GM12865 (cell line): ENCODE results near the gene COX6B1.

Experiments
- DNase-seq: peaks from one replicate; pipeline ENCODE4 v3.0.0; 2010; ENCODE audit warnings: low read depth
- H3K4me3 ChIP-seq: 2 replicates; pipeline ENCODE4 v1.5.1; 2011; ENCODE audit warnings: mild to moderate bottlenecking, low read depth, low read length, control low read depth
- CTCF ChIP-seq: IDR thresholded peaks from 2 replicates; pipeline ENCODE4 v1.5.1; 2011; ENCODE audit warnings: low read length, control low read depth, low read depth, inconsistent platforms; ENCODE audit not compliant: insufficient read depth; ENCODE audit errors: missing control alignments

Gene COX6B1

DNA sequence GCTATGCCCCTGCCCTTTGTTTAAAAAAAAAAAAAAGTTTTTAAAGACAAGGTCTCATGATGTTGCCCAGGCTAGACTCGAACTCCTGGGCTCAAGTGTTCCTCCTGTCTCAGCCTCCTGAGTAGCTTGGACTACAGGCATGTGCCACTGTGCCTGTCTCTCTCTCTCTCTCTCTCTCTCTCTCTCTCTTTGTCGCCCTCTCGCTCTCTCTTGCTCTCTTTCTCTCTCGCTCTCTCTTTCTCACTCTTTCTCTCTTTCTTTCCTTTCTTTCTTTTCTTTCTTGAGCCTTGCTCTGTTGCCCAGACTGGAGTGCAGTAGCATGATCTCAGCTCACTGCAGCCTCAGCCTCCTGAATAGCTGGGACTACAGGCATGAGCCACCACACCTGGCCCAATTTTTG is 7.5 kb downstream of the COX6B1 start:
- no peak overlapping the region for H3K4me3 ChIP-seq
- TF ChIP-seq CTCF = no peak
- DNase-seq = no peak

DNA sequence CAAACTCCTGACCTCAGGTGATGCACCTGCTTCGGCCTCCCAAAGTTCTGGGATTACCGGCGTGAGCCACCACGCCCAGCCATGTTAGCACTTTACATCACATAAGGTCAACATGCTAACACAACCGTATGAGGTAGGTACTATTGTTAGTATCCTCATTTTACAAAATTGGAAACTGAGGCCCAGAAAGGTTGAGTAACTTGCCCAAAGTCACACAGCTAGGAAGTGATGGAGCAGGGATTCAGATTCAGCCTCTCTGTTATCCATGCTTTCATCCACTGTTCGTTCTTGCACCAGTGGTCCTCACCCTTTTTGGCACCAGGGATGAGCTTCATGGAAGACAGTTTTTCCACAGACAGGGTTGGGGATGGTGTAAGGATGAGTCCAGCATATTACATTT is 8.6 kb downstream of the COX6B1 start:
- H3K4me3 ChIP-seq = no peak overlapping the region
- TF ChIP-seq CTCF = no peak
- no peak for DNase-seq

DNA sequence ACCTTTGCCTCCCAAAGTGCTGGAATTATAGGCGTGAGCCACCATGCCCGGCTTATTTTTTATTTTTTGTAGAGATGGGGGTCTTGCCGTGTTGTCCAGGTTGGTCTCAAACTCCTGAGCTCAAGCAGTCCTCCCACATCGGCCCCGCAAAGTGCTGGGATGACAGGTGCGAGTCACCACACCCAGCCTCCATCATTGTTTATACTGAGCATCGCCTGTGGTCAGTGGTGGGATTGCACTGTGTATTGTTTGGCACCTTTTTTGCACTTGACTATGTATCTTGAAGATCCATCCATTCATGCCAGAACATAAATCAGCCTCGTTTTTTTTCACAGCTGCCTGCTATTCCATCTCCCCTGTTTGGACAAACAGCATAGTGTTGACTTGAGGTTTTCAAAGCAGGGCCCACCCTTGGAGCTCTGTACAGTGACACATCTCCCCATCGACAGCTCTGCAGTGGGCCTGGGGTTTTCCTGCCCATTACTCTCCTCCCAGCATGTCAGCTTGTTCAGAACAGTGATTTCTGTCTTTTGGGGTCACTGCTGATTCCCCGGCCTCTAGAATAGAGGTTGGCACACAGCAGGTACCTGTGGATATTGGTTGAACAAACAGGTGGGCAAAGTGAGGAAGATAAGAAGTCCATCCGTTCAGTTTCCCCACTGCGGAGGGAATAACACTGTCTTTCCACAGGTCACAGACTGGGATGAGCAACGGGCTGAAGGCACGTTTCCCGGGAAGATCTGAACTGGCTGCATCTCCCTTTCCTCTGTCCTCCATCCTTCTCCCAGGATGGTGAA is 10.0 kb downstream of the COX6B1 start:
- TF ChIP-seq CTCF = no peak
- H3K4me3 ChIP-seq = no peak overlapping the region
- no peak for DNase-seq

DNA sequence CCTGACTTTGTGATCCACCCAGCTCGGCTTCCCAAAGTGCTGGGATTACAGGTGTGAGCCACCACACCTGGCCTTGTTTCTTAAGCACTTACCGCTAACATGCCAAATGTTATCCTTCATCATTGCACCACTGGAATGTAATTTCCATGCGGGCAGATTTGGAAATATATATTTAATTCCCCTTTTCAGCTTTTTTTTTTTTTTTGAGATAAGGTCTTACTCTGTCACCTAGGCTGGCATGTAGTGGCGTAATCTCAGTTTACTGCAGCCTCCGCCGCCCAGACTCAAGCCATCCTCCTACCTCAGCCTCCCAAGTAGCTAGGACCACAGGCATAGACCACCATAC is 13.8 kb downstream of the COX6B1 start:
- no peak overlapping the region for H3K4me3 ChIP-seq
- DNase-seq = no peak
- no peak for TF ChIP-seq CTCF

DNA sequence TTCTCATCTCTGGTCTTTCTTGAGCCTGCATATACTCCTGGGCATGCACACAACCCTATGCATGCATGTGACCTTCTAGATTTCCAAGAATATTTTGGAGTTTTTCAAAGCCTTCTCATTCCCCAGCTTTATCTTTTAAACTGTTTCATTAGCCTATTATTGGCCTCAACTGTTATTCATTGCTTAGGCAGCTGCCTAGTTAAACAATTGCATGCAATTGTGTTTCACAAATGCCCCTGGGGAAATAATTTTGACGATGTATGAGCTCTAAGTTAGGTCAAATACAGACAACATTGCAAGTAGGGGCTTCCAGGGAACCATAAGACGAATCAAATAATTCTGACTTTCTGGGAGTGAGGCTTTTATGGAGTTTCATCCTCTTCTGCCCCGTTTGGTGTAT is 15.9 kb downstream of the COX6B1 start:
- no peak for DNase-seq
- H3K4me3 ChIP-seq = no peak overlapping the region
- no peak for TF ChIP-seq CTCF

- H3K4me3 ChIP-seq = no peak overlapping the region
- TF ChIP-seq CTCF = no peak
- DNase-seq = no peak
Observed at GRCh38 chr19:35665157-35665556, 17.0 kb downstream of the COX6B1 start.

- no peak overlapping the region for H3K4me3 ChIP-seq
- DNase-seq = no peak
- TF ChIP-seq CTCF = no peak
Observed at GRCh38 chr19:35665604-35666003, 17.5 kb downstream of the COX6B1 start.
